T-helper 22 cell (primary cell): Measurements from ENCODE around the gene EDRF1.
"Not testable (repeated sequence)": the region's sequence is repeated elsewhere in the genome, so short reads cannot be mapped to it uniquely, and the experiment has no call there.

Experiments
- DNase-seq: peaks from one replicate; pipeline ENCODE4 v3.0.0-alpha.2; 2020; ENCODE audit warnings: low read depth

Gene EDRF1

GRCh38 chr10:125719173-125720001 lies at the start of gene EDRF1:
TSS of gene EDRF1 (plus strand) at chr10:125719709. CDS start at chr10:125719808, 99 bp downstream.
- peak; percentile 98 for DNase-seq

GRCh38 chr10:125672884-125673283 lies 46.6 kb upstream of the EDRF1 start:
- no peak for DNase-seq

DNA sequence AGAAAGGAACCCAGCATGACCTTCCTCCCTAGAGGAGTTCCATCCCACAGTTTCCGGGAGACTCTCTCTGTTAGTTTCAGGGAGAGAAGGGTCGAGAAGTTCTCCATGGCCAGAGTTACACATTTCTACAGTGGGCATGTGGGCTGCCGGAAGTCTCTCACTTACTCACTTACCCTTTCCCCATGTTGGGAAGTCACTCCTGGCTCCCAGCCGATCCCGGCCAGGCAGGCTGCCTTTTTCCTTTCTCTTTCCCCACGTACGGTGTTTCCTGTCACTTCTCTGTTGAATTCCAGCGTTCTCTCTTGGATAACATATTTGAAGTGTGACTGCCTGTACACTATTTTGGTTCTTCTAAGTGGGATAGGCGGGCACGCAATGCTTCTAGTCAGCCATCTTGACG lies 40.1 kb upstream of the EDRF1 start:
- no peak for DNase-seq

DNA sequence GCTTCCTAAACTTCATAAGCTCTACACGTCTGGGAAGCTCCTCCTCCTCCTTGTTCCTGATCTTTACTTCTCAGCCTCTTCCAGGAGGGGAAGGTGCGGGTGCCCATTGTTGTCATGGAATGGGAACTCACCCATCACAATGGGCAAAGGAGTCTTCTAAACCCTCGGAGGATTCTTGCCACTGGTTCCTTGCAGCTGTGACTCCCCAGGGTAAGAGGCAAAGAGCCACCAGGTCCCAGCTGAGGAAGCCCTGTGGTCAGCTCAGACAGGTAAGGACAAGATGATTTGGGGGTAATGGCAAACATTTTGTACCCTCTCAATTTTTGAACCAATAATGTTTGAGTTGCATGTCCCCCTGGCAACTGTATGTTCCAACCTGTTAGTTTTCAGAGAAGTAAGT lies 36.4 kb upstream of the EDRF1 start, which contains the start of gene TEX36:
Gene TEX36, minus strand, starts transcription at position 101 of the 400 bp plus-strand sequence. CDS start 174 bp downstream, outside the sequence.
- no peak for DNase-seq

DNA sequence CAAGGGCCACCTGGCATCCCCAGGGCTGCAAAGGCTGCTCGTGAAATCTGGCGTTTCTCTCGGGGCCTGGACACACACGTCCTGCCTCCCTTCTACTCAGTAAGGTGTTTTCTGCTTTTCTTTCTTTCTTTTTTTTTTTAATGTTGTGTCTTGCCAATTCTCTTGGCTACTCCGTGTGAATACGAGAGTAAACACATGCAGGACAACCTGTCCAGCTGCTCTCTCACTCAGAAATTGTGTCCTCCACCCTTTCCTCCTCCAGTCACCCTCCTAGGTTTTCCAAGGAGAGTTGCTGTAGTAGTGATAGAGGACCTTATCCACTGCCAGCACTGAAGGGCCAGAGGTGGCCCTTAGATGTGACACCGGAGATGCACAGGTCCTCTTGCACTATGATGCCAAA lies 35.7 kb upstream of the EDRF1 start:
- no peak for DNase-seq

GRCh38 chr10:125684581-125684980 lies 34.9 kb upstream of the EDRF1 start:
- DNase-seq, result no peak

- no peak for DNase-seq
Measured at GRCh38 chr10:125687507-125688185, 31.9 kb upstream of the EDRF1 start.

DNA sequence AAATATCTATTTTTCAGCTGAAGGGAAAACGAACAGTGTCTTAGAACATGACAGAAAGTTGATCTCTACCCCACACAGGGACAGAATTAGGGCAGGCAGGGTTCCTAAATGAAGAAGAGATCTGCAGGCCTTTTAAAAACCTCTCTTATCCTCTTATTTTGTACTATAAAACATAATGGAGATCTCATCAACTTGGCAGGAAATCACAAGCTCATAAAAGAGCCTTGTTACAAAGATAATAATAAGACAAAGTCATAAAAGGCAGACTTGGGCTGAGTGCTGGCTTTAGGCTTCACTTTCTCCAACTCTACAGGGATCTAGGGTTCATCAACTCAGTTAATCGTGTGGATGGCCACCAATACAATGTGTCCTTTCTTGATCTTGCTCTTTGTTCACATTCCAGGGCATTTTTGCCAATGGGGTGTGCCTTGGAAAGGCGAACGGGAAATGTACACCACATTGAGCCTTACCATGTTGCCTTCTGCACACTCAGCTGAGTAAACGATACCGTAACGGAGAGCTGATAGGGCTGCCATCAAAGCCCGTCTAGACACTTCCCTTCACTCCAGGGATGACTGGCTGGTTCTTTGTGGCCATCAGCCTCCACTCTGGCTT lies 29.4 kb upstream of the EDRF1 start:
- DNase-seq, result no peak

GRCh38 chr10:125691160-125691981 lies 28.1 kb upstream of the EDRF1 start:
- DNase-seq, result no peak

DNA sequence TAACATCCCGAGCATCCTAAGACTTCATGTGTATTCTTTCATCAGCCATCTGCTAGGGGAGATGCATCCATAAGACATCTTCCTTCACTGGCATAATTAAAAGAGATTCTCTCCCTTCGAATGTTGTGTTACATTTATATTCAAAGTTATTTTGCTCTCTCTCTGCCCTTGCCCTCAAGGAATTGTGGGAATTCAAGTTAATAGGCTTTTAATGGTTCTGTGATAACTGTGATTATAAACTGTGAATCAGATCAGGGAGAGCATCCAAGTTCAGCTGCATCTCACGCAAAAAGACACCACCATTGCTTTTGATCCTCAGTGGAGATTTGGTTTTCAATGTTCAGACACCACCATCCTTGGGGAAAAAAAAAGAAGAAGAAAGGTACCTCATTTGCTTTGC lies 27.3 kb upstream of the EDRF1 start:
- DNase-seq, result no peak

- no peak for DNase-seq
Measured at GRCh38 chr10:125692601-125693523, 26.6 kb upstream of the EDRF1 start.

- no peak for DNase-seq
Measured at GRCh38 chr10:125693524-125693847, 26.0 kb upstream of the EDRF1 start.

GRCh38 chr10:125694883-125695282 lies 24.6 kb upstream of the EDRF1 start:
- no peak for DNase-seq

GRCh38 chr10:125696884-125697283 lies 22.6 kb upstream of the EDRF1 start:
- DNase-seq, result not testable (repeated sequence)

DNA sequence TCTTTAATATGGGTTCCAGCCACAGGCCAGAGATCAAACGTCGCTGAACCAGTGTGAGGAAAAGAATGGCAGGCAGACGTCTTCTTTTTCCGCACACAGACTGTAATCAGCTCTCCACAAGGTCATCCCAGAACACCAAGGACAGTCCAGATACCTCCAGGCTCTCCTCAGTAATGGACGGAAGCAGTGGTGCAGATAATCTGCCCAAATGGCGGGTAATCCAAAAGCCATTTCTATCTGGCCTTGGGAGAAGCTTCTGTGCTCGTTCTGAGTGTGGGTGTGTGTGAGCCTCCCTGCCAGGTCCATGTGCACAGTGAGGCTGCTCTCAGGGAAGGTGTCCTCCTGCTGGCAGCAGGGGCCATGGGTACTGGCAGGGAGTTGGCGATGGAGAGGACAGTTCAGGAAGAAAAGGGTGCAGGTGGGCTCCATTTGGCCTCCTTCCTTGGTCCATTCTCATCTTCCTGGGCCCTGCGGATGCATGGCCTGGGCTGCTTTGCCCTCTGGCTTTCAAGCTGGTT lies 21.0 kb upstream of the EDRF1 start:
- DNase-seq, result no peak

GRCh38 chr10:125699562-125700143 lies 19.9 kb upstream of the EDRF1 start:
- DNase-seq, result no peak

GRCh38 chr10:125700355-125700911 lies 19.1 kb upstream of the EDRF1 start:
- no peak for DNase-seq

- no peak for DNase-seq
Measured at GRCh38 chr10:125707541-125708468, 11.7 kb upstream of the EDRF1 start.

GRCh38 chr10:125708971-125709503 lies 10.5 kb upstream of the EDRF1 start:
- DNase-seq, result no peak
